Measurements from ENCODE around the gene TRPC4AP.

Gene TRPC4AP

DNA sequence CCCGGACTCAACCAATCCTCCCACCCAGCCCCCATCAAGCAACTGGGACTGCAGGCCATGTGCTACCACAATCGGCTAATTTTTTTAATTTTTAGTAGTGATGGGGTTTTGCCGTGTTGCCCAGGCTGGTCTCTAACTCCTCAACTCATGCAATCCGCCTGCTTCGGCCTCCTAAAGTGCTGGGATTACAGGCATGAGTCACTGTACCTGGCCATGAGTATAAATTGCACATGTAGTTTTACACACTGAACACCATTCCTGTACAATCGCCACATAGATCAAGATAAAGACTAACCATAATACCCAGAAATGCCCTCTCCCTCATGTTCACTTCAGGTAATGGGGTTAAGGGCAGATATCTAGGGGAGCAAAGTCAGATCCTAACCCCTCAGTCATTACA, 26.4 kb downstream of the TRPC4AP start:
- no peak overlapping the region for H3K4me3 ChIP-seq (ENCODE audit: low read depth, low read length)
- TF ChIP-seq, protein P1, sequence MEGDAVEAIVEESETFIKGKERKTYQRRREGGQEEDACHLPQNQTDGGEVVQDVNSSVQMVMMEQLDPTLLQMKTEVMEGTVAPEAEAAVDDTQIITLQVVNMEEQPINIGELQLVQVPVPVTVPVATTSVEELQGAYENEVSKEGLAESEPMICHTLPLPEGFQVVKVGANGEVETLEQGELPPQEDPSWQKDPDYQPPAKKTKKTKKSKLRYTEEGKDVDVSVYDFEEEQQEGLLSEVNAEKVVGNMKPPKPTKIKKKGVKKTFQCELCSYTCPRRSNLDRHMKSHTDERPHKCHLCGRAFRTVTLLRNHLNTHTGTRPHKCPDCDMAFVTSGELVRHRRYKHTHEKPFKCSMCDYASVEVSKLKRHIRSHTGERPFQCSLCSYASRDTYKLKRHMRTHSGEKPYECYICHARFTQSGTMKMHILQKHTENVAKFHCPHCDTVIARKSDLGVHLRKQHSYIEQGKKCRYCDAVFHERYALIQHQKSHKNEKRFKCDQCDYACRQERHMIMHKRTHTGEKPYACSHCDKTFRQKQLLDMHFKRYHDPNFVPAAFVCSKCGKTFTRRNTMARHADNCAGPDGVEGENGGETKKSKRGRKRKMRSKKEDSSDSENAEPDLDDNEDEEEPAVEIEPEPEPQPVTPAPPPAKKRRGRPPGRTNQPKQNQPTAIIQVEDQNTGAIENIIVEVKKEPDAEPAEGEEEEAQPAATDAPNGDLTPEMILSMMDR (IDR thresholded peaks at IDR 0.05; ENCODE audit: low read depth, low read length), result no peak

DNA sequence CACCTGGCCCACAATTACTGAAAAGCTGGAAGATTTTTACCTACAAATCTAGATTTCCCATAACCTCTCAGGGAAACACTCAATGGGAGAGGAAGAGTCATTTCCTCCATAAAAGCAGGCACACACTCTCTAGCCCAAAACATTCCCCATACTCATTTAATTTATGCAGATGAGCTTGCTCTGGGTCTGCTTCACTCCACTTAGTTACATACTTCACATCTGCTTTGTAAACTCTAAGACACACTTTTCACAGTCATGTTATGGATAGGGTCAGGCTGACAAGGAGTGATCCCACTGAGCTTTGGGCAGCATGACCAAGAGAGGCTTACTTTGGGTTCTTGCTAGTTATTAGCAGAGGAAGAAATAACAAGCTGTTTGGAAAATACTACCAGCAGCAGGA, 27.4 kb downstream of the TRPC4AP start:
- H3K4me3 ChIP-seq (ENCODE audit: low read depth, low read length), result no peak overlapping the region
- TF ChIP-seq, protein P1 (IDR thresholded peaks at IDR 0.05; ENCODE audit: low read depth, low read length), result no peak

DNA sequence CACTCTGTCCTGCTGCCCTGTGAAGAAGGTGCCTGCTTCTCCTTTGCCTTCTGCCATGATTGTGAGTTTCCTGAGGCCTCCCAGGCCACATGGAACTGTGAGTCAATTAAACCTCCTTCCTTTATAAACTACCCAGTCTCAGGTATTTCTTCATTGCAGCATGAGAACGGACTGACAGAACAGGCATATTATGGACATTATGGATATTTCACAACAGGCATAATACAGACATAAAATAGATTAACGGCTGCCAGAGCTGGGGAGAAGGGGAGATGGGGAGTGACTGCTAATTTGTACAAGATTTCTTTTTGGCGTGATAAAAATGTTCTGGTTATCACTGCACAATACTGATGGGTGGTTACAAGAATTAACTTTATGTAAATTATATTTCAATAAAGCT, 29.4 kb downstream of the TRPC4AP start:
- no peak overlapping the region for H3K4me3 ChIP-seq (ENCODE audit: low read depth, low read length)
- TF ChIP-seq, protein P1 (IDR thresholded peaks at IDR 0.05; ENCODE audit: low read depth, low read length), result no peak

DNA sequence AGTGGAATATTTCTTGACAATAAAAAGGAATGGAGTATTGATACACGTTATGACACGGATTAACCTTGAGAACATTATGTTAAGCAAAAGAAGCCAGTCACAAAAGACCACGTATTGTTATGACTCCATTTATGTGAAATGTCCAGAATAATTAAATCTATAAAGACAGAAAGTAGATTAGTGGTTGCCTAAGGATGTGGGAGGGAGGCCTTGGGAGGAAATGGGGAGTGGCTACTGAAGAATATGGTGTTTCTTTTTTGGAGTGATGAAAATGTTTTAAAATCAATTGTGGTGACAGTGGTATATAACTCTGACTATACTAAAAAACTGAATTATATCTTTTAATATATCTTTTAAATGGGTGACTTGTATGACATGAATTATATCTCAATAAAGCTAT, 30.1 kb downstream of the TRPC4AP start:
- no peak overlapping the region for H3K4me3 ChIP-seq (ENCODE audit: low read depth, low read length)
- TF ChIP-seq, protein P1 (IDR thresholded peaks at IDR 0.05; ENCODE audit: low read depth, low read length), result no peak

DNA sequence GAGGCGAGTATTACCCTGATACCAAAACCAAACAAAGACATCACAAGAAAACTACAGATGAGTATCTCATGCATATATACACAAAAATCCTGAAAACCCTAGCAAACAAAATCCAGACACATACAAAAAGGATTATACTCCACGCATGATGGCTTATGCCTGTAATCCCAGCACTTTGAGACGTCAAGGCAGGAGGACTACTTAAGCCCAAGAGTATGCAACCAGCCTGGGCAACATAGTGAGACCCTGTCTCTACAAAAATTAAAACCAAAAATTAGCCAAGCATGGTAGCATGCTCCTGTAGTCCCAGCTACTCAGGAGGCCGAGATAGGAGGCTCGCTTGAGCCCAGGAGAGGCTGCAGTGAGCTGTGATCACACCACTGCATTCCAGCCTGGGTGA, 32.4 kb downstream of the TRPC4AP start:
- TF ChIP-seq, protein P1 (IDR thresholded peaks at IDR 0.05; ENCODE audit: low read depth, low read length), result no peak
- no peak overlapping the region for H3K4me3 ChIP-seq (ENCODE audit: low read depth, low read length)

DNA sequence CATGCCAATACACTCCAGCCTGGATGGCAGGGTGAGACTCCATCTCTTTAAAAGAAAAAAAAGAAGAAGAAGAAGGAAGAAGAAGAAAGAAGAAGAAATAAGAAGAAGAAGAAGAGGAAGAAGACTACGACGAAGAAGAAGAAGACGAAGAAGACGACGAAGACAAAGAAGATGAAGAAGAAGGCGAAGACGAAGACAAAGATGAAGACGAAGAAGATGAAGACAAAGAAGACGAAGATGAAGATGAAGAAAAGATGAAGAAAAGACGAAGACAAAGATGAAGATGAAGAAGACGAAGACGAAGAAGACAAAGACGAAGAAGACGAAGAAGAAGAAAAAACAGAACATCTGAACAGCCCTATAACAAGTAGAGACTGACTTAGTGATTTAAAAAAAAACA, 33.0 kb downstream of the TRPC4AP start:
- TF ChIP-seq, protein P1 (IDR thresholded peaks at IDR 0.05; ENCODE audit: low read depth, low read length), result no peak

DNA sequence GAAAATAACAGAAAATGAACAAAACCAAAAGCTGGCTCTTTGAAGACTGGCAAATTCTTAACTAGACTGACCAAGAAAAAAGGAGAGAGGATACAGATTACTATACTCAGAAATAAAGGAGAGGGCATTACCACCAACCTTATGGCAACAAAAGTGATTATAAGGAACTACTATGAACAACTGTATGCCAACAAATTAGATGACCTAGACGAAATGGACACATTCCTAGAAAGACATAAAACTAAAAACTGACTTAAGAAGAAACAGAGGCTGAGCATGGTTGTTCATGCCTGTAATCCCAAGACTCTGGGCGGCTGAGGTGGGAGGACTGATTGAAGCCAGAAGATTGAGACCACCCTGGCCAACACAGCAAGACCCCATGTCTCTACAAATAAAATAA, 33.5 kb downstream of the TRPC4AP start:
- TF ChIP-seq, protein P1 (IDR thresholded peaks at IDR 0.05; ENCODE audit: low read depth, low read length), result no peak
- H3K4me3 ChIP-seq (ENCODE audit: low read depth, low read length), result no peak overlapping the region

More for the DNA sequence above, 33.0 kb downstream of the TRPC4AP start:
- H3K4me3 ChIP-seq (ENCODE audit: low read depth, low read length), result no peak overlapping the region
